Nephron (organoid): ENCODE data around the gene SCP2.

ENCODE experiments used
- H3K27ac Mint-ChIP-seq, 3 experiments: 2 replicates each; pipeline ENCODE4 v1.8.0; 2020; ENCODE audit warnings: mixed read lengths in 3 of 3, mild to moderate bottlenecking in 2 of 3, moderate library complexity in 1 of 3
- H3K27me3 Mint-ChIP-seq: 2 replicates; pipeline ENCODE4 v1.8.0; 2021; ENCODE audit warnings: low read depth, mild to moderate bottlenecking, moderate library complexity, mixed read lengths
- H3K36me3 Mint-ChIP-seq: 2 replicates; pipeline ENCODE4 v1.8.0; 2020; ENCODE audit warnings: low read depth, mixed read lengths
- H3K4me1 Mint-ChIP-seq: 2 replicates; pipeline ENCODE4 v1.8.0; 2020; ENCODE audit warnings: mixed read lengths
- H3K4me3 Mint-ChIP-seq, 3 experiments: 2 replicates each; pipeline ENCODE4 v1.8.0; 2020; ENCODE audit warnings: mild to moderate bottlenecking in 3 of 3, mixed read lengths in 3 of 3, moderate library complexity in 2 of 3
- H3K9me3 Mint-ChIP-seq: 2 replicates; pipeline ENCODE4 v1.8.0; 2020; ENCODE audit warnings: mixed read lengths
- CTCF ChIP-seq, 3 experiments: fragments of 200-600 bp; sonication (generic); IDR thresholded peaks; one replicate each; pipeline ENCODE4 v1.5.0; 2021; ENCODE audit warnings: antibody characterized with exemption in 3 of 3; ENCODE audit not compliant: unreplicated experiment in 3 of 3

Gene SCP2

GRCh38 chr1:52906135-52906603, 20.9 kb upstream of the SCP2 start:
- H3K27me3 Mint-ChIP-seq = no peaks in the 10 kb centered on the region
- no peaks in the 10 kb centered on the region for H3K36me3 Mint-ChIP-seq
- no peak overlapping the region for H3K27ac Mint-ChIP-seq
- no peak overlapping the region for H3K4me3 Mint-ChIP-seq
- H3K4me1 Mint-ChIP-seq = no peaks in the 10 kb centered on the region
- H3K9me3 Mint-ChIP-seq = no peaks in the 10 kb centered on the region
- TF ChIP-seq CTCF (IDR thresholded peaks at IDR 0.05; ENCODE audit: unreplicated experiment in 3 of 3) = no peak

DNA sequence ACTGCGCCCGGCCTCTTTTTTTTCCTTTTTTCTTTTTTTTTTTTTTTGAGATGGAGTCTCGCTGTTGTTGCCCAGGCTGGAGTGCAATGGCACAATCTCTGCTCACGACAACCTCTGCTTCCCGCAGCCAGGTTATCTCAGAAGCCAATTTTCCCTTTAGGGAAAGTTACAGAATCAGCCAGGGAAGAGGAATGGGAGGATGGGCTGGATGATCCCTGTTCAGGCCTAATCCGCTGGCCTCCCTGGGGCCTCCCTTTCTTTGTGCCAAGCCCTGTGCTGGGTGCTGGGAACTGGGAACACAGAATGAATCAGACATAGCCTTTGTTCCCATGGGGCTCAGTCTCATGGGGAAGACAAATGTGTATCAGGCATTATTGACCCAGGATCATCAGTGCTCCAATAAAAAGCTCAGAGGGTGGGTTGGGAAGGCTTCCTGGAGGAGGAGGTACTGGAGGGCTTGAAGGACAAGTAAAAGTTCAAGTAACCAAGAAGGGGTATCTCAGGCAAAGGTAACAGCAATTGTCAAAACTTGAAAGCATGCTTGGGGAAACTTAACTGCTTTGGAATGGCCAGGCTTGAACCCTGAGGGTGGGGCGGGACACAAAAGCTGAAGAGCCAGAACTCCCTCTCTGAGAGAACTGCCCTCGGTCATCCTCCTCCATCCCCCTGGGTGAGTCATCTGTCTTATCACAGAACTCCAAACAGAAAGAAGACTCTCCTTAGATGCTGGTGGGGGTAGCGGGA, 19.8 kb upstream of the SCP2 start:
- Mint-ChIP-seq H3K4me3 (no peak overlapping the region), H3K9me3 (no peaks in the 10 kb centered on the region), H3K36me3 (no peaks in the 10 kb centered on the region), H3K4me1 (no peaks in the 10 kb centered on the region), H3K27me3 (no peaks in the 10 kb centered on the region), H3K27ac (no peak overlapping the region)
- no peak for TF ChIP-seq CTCF (IDR thresholded peaks at IDR 0.05; ENCODE audit: unreplicated experiment in 3 of 3)

DNA sequence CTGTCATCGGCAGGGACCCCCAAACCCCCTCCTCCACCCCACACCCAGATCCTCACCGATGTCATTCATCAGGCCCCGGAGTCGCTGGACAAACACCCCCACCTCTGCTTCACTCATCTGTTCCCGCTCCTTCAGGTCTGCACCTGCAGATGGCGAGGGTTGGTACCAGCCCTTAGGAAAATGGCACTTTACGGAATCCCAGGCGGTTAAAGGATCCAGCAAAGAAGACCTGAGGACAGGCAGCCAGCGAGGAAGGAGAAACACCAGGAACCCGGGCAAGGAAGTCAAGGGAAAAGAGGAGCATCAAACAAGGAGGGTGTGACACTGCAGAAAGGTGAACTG, 19.3 kb upstream of the SCP2 start:
- no peak for TF ChIP-seq CTCF (IDR thresholded peaks at IDR 0.05; ENCODE audit: unreplicated experiment in 3 of 3)
- H3K4me1 Mint-ChIP-seq = no peaks in the 10 kb centered on the region
- no peaks in the 10 kb centered on the region for H3K9me3 Mint-ChIP-seq

DNA sequence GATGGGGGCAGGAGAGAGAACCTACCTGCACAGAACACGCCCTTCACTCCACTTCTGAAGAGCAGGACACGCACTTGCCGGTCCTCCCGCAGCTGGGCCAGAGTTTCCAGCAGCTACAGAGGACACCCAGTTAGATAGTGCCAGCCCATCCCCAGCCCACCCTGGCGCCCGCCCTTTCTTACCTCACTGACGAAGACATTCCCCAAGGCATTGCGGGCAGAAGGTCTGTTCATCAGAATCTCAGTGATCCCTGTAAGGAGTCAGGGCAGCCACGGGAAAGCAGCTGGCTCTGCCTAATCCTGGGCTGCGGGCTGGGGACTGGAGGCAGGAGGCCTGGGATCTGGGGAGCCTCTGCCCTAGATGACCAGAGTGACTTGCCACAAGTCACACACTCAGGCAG, 15.5 kb upstream of the SCP2 start:
- no peak overlapping the region for H3K4me3 Mint-ChIP-seq
- H3K27ac Mint-ChIP-seq = no peak overlapping the region
- no peaks in the 10 kb centered on the region for H3K4me1 Mint-ChIP-seq
- H3K27me3 Mint-ChIP-seq = no peaks in the 10 kb centered on the region
- TF ChIP-seq CTCF (IDR thresholded peaks at IDR 0.05; ENCODE audit: unreplicated experiment in 3 of 3) = no peak
- H3K36me3 Mint-ChIP-seq = no peaks in the 10 kb centered on the region
- no peaks in the 10 kb centered on the region for H3K9me3 Mint-ChIP-seq

More for the DNA sequence above, 19.3 kb upstream of the SCP2 start:
- H3K27me3 Mint-ChIP-seq = no peaks in the 10 kb centered on the region
- H3K4me3 Mint-ChIP-seq = no peak overlapping the region
- H3K27ac Mint-ChIP-seq = no peak overlapping the region
- no peaks in the 10 kb centered on the region for H3K36me3 Mint-ChIP-seq

DNA sequence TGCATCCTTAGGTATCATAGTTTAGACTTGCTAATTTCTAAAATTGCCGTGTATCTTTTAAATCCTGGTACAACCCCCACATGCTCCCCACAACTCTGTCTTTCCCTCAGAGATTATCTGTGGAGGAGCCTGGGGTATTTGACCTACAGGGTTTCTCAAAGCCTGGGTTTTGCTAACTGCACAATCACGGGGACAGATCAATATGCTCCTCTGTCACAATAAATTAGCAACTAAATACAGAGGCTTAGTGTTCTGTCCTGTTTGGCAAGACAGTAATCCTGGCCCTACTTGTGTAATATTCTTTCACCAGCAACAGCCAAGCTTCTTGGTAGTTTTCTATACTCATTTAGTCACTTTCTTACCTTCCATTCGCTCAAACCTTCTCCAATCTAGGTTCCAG, 14.1 kb upstream of the SCP2 start:
- no peaks in the 10 kb centered on the region for H3K36me3 Mint-ChIP-seq

More for the DNA sequence above, 14.1 kb upstream of the SCP2 start:
- Mint-ChIP-seq H3K4me3 (no peak overlapping the region), H3K9me3 (no peaks in the 10 kb centered on the region), H3K4me1 (peaks cover 5% of the 10 kb centered on the region), H3K27me3 (no peaks in the 10 kb centered on the region), H3K27ac (no peak overlapping the region)
- no peak for TF ChIP-seq CTCF (IDR thresholded peaks at IDR 0.05; ENCODE audit: unreplicated experiment in 3 of 3)
